Neuron (in vitro differentiated cells): Measurements from ENCODE around the gene S100A6.

ENCODE experiments used
- H2AFZ ChIP-seq: one replicate; pipeline ENCODE4 v1.6.1; 2013; ENCODE audit warnings: low read depth, mild to moderate bottlenecking, inconsistent platforms, low read length, moderate library complexity
- H3K27me3 ChIP-seq: one replicate; pipeline ENCODE4 v1.6.1; 2013; ENCODE audit warnings: low read length; ENCODE audit not compliant: insufficient read depth
- H3K36me3 ChIP-seq: one replicate; pipeline ENCODE4 v1.6.1; 2013; ENCODE audit warnings: low read length; ENCODE audit not compliant: insufficient read depth
- H3K4me1 ChIP-seq: one replicate; pipeline ENCODE4 v1.6.1; 2013; ENCODE audit warnings: low read length; ENCODE audit not compliant: insufficient read depth
- H3K4me3 ChIP-seq: 2 replicates; pipeline ENCODE4 v1.5.1; 2013; ENCODE audit warnings: mild to moderate bottlenecking, low read length, moderate library complexity
- H3K9me3 ChIP-seq: one replicate; pipeline ENCODE4 v1.6.1; 2013; ENCODE audit warnings: low read length

The S100A6 gene

GRCh38 chr1:153560241-153560640, 24.4 kb upstream of the S100A6 start:
- no peaks in the 10 kb centered on the region for H3K9me3 ChIP-seq
- no peaks in the 10 kb centered on the region for H3K4me1 ChIP-seq
- H3K4me3 ChIP-seq: no peak overlapping the region
- no peak overlapping the region for H2AFZ ChIP-seq
- H3K27me3 ChIP-seq: no peaks in the 10 kb centered on the region
- H3K36me3 ChIP-seq: no peaks in the 10 kb centered on the region

GRCh38 chr1:153557877-153558276, 22.1 kb upstream of the S100A6 start:
- H3K27me3 ChIP-seq: no peaks in the 10 kb centered on the region
- H2AFZ ChIP-seq: no peak overlapping the region
- H3K4me3 ChIP-seq: no peak overlapping the region
- H3K4me1 ChIP-seq: no peaks in the 10 kb centered on the region
- H3K9me3 ChIP-seq: no peaks in the 10 kb centered on the region
- no peaks in the 10 kb centered on the region for H3K36me3 ChIP-seq

DNA sequence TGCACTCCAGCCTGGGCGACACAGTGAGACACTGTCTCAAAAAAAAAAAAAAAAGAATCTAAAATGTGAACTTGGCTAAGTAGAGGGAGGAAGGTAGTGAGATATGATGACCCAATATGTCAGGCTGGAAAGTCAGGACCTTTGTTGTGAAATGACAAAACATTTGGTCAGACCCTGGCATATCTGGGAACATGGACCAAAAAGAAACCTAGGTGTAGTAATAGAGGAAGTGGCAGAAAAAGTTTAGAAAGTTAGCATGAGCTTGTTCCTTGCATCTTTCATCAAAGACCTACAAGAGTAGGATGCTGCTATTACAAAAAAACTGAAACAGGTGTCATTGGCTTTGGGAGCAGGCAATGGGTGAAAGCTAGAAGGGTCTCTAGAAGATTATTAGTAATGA, 20.6 kb upstream of the S100A6 start:
- no peaks in the 10 kb centered on the region for H3K27me3 ChIP-seq
- no peak overlapping the region for H2AFZ ChIP-seq

GRCh38 chr1:153553830-153554541, 18.2 kb upstream of the S100A6 start:
- Histone ChIP-seq H3K4me1 (no peaks in the 10 kb centered on the region), H3K27me3 (peaks cover 17% of the 10 kb centered on the region), H3K4me3 (no peak overlapping the region), H3K36me3 (no peaks in the 10 kb centered on the region), H3K9me3 (no peaks in the 10 kb centered on the region), H2AFZ (no peak overlapping the region)

More for the DNA sequence above, 20.6 kb upstream of the S100A6 start:
- Histone ChIP-seq H3K4me3 (no peak overlapping the region), H3K9me3 (no peaks in the 10 kb centered on the region), H3K4me1 (no peaks in the 10 kb centered on the region), H3K36me3 (no peaks in the 10 kb centered on the region)

DNA sequence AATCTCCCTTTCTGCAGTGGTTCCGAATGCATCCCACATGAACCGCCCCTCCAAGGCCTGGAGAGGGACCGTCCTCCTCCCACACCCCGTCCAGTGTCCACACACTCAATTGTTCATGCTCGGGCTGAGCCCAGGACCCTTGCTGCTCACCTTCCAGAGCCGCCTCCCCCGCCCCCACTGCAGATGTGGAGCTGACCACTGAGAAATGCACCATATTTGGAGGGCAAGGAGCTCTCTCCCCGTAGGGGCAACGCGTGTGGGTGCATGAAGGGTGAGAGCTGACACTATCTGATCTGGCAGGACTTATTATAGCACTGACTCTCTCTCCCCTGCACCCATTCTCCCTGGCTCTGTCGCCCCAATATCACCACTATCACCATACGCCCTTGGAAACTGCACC, 17.3 kb upstream of the S100A6 start:
- Histone ChIP-seq H3K9me3 (no peaks in the 10 kb centered on the region), H3K27me3 (peaks cover 17% of the 10 kb centered on the region), H3K4me1 (no peaks in the 10 kb centered on the region), H2AFZ (no peak overlapping the region), H3K4me3 (no peak overlapping the region), H3K36me3 (no peaks in the 10 kb centered on the region)

DNA sequence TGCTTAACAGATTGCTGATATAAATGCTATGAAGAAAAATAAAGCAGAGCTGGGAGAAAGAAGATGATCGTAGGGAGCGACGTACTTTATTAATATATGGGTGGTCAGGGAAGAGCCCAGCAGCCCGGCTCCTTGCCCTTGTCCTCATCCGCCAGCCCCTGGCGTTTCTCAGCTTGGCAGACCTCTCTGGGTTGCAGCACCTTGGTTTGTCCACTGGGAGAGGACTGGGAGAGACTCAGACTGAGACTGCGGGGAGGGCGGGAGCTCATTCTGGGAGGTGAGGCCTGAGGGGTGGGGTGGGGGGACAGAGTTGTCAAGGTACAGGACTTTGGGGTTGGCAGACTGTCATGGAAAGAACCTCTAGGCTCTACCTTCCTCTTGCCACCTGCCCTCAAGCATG, 16.5 kb upstream of the S100A6 start:
- Histone ChIP-seq H3K36me3 (no peaks in the 10 kb centered on the region), H3K9me3 (no peaks in the 10 kb centered on the region), H3K4me3 (no peak overlapping the region), H3K27me3 (peaks cover 17% of the 10 kb centered on the region), H2AFZ (no peak overlapping the region), H3K4me1 (no peaks in the 10 kb centered on the region)

- Histone ChIP-seq H3K9me3 (no peaks in the 10 kb centered on the region), H3K27me3 (peaks cover 17% of the 10 kb centered on the region), H3K36me3 (no peaks in the 10 kb centered on the region), H2AFZ (no peak overlapping the region), H3K4me3 (no peak overlapping the region), H3K4me1 (no peaks in the 10 kb centered on the region)
Measured at GRCh38 chr1:153550827-153551500, 15.2 kb upstream of the S100A6 start.

GRCh38 chr1:153550398-153550758, 14.6 kb upstream of the S100A6 start:
- Histone ChIP-seq H3K4me3 (no peak overlapping the region), H2AFZ (no peak overlapping the region), H3K9me3 (no peaks in the 10 kb centered on the region), H3K4me1 (peaks cover 4% of the 10 kb centered on the region), H3K27me3 (peaks cover 17% of the 10 kb centered on the region), H3K36me3 (no peaks in the 10 kb centered on the region)

DNA sequence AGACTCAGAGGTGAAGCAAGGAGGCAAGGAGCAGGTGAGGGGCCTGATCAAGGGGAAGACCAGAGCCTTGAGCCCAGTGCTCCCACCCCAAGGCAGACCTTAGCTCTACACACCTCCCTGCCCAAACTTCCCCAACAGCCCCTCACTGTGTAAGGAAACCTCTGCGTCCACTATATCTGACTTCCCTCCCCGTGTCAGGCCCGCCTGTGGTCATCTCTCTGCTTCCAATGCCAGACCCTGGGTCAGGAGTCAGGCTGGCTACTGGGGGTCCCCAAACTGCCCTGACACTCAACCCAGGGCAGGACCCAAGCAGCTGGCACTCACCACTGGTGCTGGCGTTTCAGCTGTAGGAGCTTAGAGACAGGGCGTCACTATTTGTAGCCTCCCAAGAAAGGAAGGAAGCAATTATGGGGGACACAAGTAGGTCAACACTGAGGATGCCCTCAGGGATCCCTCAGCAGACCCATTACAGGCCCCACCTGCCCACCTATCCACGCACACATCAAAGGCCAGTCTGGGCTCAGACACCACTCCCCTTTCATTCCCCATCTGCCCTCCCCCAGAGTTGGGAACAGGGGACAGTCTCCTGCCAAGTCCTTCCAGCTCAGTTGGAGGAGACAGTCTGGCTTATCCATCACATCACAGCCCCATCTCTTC, 14.1 kb upstream of the S100A6 start:
- no peaks in the 10 kb centered on the region for H3K9me3 ChIP-seq
- H2AFZ ChIP-seq: no peak overlapping the region
- no peak overlapping the region for H3K4me3 ChIP-seq
- no peaks in the 10 kb centered on the region for H3K36me3 ChIP-seq
- H3K27me3 ChIP-seq: peaks cover 17% of the 10 kb centered on the region
- H3K4me1 ChIP-seq: peaks cover 9% of the 10 kb centered on the region

GRCh38 chr1:153548722-153549688, 13.2 kb upstream of the S100A6 start, which contains the start of gene S100A3:
Gene S100A3, minus strand, starts transcription at chr1:153549258. Its CDS starts 773 bp downstream, at chr1:153548485.
- H3K4me3 ChIP-seq: no peak within 1 kb of the TSS

GRCh38 chr1:153547560-153548551, 12.1 kb upstream of the S100A6 start:
- Histone ChIP-seq H3K4me3 (no peak overlapping the region), H3K9me3 (no peaks in the 10 kb centered on the region), H3K36me3 (no peaks in the 10 kb centered on the region), H3K4me1 (peaks cover 12% of the 10 kb centered on the region), H3K27me3 (peaks cover 17% of the 10 kb centered on the region), H2AFZ (no peak overlapping the region)

More at GRCh38 chr1:153548722-153549688, 13.2 kb upstream of the S100A6 start, which contains the start of gene S100A3:
- Histone ChIP-seq H2AFZ (no peak within 1 kb of the TSS), H3K36me3 (no peaks in the 10 kb centered on the region), H3K27me3 (peaks cover 17% of the 10 kb centered on the region), H3K4me1 (peaks cover 12% of the 10 kb centered on the region), H3K9me3 (no peaks in the 10 kb centered on the region)
